ENCODE results near the gene CMAS.

GRCh38 chr12:22056607-22057006, 10.6 kb downstream of the CMAS start:
- TF ChIP-seq YY1 (IDR thresholded peaks at IDR 0.05; ENCODE audit: insufficient read depth, insufficient read length) (no peak), ZNF274 (IDR thresholded peaks at IDR 0.05; ENCODE audit: low read depth, low read length) (no peak)
